IPS-20b (cell line): ENCODE results near the gene PGLYRP3.

Experiments
- H3K27ac ChIP-seq: one replicate; pipeline ENCODE4 v1.5.1; 2013; ENCODE audit warnings: low read length
- H3K27me3 ChIP-seq: 2 replicates; pipeline ENCODE4 v1.6.1; 2013; ENCODE audit warnings: mild to moderate bottlenecking, low read length, inconsistent platforms; ENCODE audit not compliant: insufficient read depth
- H3K36me3 ChIP-seq: 2 replicates; pipeline ENCODE4 v1.6.1; 2013; ENCODE audit warnings: low read depth, mild to moderate bottlenecking, inconsistent platforms, low read length, moderate library complexity; ENCODE audit not compliant: insufficient read depth
- H3K4me1 ChIP-seq: 2 replicates; pipeline ENCODE4 v1.6.1; 2013; ENCODE audit warnings: mild to moderate bottlenecking, control low read depth, inconsistent platforms, low read length, moderate library complexity; ENCODE audit not compliant: insufficient read depth
- H3K4me3 ChIP-seq: 2 replicates; pipeline ENCODE4 v1.5.1; 2013; ENCODE audit warnings: mild to moderate bottlenecking, low read length, inconsistent platforms
- H3K9ac ChIP-seq: 2 replicates; pipeline ENCODE4 v1.6.1; 2013; ENCODE audit warnings: low read depth, mild to moderate bottlenecking, inconsistent platforms, low read length, moderate library complexity
- H3K9me3 ChIP-seq: 2 replicates; pipeline ENCODE4 v1.6.1; 2013; ENCODE audit warnings: mild to moderate bottlenecking, low read depth, low read length, inconsistent platforms; ENCODE audit not compliant: insufficient read depth

Gene PGLYRP3

DNA sequence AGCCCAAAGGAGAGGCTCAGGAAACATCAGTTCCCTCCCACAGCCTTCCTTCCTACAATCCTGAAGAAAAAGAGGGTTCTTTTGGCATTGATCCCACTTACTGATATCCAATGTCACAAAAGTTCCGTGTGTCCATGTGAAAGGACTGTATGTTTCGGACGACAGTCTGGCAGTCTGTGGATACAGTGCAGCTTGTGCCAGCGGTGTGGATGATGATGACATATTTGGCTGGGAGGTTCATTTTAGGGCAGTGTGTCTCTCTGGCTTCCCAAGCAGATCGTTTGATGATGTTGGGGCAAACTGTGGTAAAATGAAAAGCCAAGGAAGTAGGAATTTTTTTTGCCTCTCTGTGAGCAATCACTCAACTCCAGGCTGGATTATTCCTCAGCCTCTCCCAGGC, 10.4 kb downstream of the PGLYRP3 start:
- Histone ChIP-seq H3K9ac (no peak overlapping the region), H3K4me3 (no peak overlapping the region), H3K36me3 (no peaks in the 10 kb centered on the region), H3K27ac (no peak overlapping the region), H3K9me3 (no peaks in the 10 kb centered on the region), H3K27me3 (peaks cover 8% of the 10 kb centered on the region; the same call in 1 of the 2 replicates), H3K4me1 (no peaks in the 10 kb centered on the region)

DNA sequence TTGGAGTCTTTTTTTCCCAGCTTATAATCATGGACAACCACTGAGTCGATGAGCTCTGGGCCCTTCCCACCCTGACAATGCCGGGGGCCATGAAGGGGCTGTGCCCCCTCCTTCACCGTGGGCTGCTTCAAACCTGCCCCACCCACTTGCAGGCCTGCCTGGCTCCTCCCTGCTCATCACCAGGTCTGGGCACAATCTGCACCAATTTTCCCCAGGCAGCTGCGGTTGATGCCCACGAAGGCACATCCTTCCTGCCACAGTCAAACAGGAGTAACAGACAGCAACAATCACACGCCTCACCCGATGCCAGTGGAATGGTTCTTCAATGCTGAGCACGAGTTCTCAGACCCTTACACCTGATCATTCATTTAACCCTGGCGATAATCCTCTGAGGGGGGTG, 18.9 kb downstream of the PGLYRP3 start:
- no peaks in the 10 kb centered on the region for H3K4me1 ChIP-seq
- H3K4me3 ChIP-seq: no peak overlapping the region
- H3K36me3 ChIP-seq: no peaks in the 10 kb centered on the region
- no peaks in the 10 kb centered on the region for H3K9me3 ChIP-seq
- no peak overlapping the region for H3K27ac ChIP-seq
- no peaks in the 10 kb centered on the region for H3K27me3 ChIP-seq
- no peak overlapping the region for H3K9ac ChIP-seq

DNA sequence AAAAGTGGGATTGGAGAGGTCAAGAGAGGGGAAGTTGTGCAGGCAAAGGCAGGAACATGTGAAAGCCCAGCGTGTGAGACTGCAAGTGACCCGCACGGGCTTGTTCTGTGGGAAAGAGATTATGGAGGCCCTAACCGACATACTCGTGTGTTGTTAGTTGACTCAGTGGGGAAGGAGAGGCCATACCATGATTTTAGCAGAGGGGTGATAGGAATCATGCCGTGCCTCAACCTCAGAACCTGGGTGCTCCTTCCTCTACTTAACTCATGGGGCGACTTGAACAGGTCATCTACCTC, 19.3 kb downstream of the PGLYRP3 start:
- no peaks in the 10 kb centered on the region for H3K9me3 ChIP-seq
- H3K27me3 ChIP-seq: no peaks in the 10 kb centered on the region
- no peaks in the 10 kb centered on the region for H3K4me1 ChIP-seq
- H3K36me3 ChIP-seq: no peaks in the 10 kb centered on the region
- H3K4me3 ChIP-seq: no peak overlapping the region
- no peak overlapping the region for H3K27ac ChIP-seq
- no peak overlapping the region for H3K9ac ChIP-seq

- Histone ChIP-seq H3K9ac (no peak overlapping the region), H3K9me3 (no peaks in the 10 kb centered on the region), H3K27me3 (no peaks in the 10 kb centered on the region), H3K36me3 (no peaks in the 10 kb centered on the region), H3K4me3 (no peak overlapping the region), H3K4me1 (no peaks in the 10 kb centered on the region), H3K27ac (no peak overlapping the region)
Measured at GRCh38 chr1:153292740-153293479, 19.8 kb downstream of the PGLYRP3 start.

GRCh38 chr1:153292185-153292584, 20.6 kb downstream of the PGLYRP3 start:
- Histone ChIP-seq H3K27ac (no peak overlapping the region), H3K4me1 (no peaks in the 10 kb centered on the region), H3K9ac (no peak overlapping the region), H3K36me3 (no peaks in the 10 kb centered on the region), H3K4me3 (no peak overlapping the region), H3K27me3 (no peaks in the 10 kb centered on the region), H3K9me3 (no peaks in the 10 kb centered on the region)

DNA sequence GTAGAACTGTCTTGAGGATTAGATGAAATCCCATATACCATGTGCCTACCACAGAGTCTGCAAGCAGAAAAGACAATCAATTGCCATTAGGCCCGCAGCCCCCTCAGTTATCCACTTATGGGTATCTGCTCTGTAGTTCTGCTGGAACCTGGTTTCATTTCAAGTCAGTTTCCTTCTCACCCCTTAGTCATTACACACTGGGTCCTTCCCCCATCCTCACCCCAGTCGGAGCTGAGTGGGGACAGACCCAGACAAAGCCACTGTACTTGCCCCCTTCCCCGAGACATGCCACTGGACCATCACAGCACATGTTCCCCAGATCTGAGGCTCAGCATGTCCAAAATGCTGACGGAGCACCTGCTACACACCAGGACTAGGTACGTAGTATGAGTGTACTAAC, 21.2 kb downstream of the PGLYRP3 start:
- H3K4me1 ChIP-seq: no peaks in the 10 kb centered on the region
- no peaks in the 10 kb centered on the region for H3K27me3 ChIP-seq
- H3K36me3 ChIP-seq: no peaks in the 10 kb centered on the region
- H3K9ac ChIP-seq: no peak overlapping the region
- no peaks in the 10 kb centered on the region for H3K9me3 ChIP-seq
- no peak overlapping the region for H3K27ac ChIP-seq
- no peak overlapping the region for H3K4me3 ChIP-seq

DNA sequence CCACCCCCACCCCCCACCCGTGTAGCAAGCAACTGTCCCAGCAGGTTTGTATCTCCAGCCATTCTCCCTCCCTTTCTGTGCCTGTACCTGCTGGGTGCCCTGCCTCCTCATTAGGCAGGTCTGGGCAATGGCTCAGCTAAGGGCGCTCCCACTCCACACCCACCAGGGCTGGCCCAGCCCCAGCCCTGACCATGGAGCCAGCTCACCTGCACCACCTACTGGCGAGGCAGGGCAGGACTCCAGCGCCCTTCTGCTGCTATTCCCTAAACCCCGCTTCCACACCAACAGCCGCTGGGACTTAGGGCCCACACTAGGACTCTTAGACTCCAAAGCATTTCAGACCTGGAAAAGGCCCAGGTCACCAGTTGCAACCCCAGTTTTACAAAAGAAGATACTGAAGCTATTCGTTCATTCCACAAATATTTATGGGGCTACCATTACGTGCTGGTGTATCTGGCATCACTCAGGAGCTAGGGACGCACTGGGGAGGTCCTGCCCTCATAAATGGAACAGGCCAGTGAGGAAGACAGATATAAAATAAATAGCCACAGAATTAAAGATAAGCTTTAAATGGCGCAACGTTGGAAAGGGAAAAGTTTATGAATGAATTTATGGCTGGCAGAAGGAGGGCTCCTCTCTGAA, 24.0 kb downstream of the PGLYRP3 start:
- Histone ChIP-seq H3K4me3 (no peak overlapping the region), H3K9me3 (no peaks in the 10 kb centered on the region), H3K9ac (no peak overlapping the region), H3K4me1 (no peaks in the 10 kb centered on the region), H3K36me3 (no peaks in the 10 kb centered on the region), H3K27me3 (no peaks in the 10 kb centered on the region), H3K27ac (no peak overlapping the region)

- H3K27me3 ChIP-seq: peaks cover 11% of the 10 kb centered on the region; the same call in 1 of the 2 replicates
- H3K27ac ChIP-seq: no peak overlapping the region
- H3K9ac ChIP-seq: no peak overlapping the region
- H3K4me1 ChIP-seq: peaks cover 3% of the 10 kb centered on the region; the same call in 1 of the 2 replicates
- no peaks in the 10 kb centered on the region for H3K9me3 ChIP-seq
- no peak overlapping the region for H3K4me3 ChIP-seq
- H3K36me3 ChIP-seq: no peaks in the 10 kb centered on the region
Measured at GRCh38 chr1:153277852-153278251, 34.9 kb downstream of the PGLYRP3 start.

DNA sequence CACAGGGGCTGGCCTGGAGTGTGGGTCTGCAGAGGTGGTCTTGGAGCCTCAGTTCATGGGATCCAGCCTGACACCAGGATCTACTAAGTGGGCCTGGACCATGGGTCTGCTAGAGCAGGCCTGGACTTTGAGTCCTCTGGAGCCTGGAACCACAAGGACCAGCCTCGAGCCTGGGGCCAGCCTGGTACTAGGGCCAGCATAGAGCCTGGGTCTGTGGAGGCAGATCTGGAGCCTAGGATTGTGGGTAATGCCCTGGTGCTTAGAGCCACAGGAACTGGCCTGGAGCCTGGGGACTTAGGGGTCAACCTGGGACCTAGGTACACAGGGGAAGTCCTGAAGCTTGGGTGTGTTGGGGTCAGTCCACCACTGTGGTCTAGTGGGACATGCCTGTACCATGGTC, 40.6 kb downstream of the PGLYRP3 start:
- no peak overlapping the region for H3K27ac ChIP-seq

DNA sequence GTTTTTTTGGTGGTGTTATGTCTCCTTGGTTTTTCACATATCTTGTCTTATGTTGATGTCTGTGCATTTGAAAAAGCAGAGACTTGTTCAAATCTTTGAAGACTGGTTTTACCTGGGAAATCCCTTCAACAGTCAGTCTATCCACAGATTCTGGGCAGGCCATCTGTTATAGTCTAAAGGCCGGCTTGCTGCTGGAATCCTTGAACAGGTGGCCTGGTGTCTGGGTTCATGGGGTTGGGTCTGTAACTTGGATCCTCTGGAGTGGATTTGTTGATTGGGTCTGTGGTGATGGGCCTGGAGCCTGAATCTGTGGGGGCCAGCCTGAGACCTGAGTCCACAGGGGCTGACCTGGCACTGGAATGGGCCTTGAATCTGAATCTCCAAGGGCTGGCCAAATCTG, 41.0 kb downstream of the PGLYRP3 start:
- H3K4me1 ChIP-seq: peaks cover 3% of the 10 kb centered on the region; the same call in 1 of the 2 replicates
- no peaks in the 10 kb centered on the region for H3K9me3 ChIP-seq
- no peak overlapping the region for H3K4me3 ChIP-seq
- no peak overlapping the region for H3K9ac ChIP-seq
- no peaks in the 10 kb centered on the region for H3K27me3 ChIP-seq
- no peaks in the 10 kb centered on the region for H3K36me3 ChIP-seq
- H3K27ac ChIP-seq: no peak overlapping the region

More for the DNA sequence above, 40.6 kb downstream of the PGLYRP3 start:
- Histone ChIP-seq H3K4me1 (peaks cover 3% of the 10 kb centered on the region; the same call in 1 of the 2 replicates), H3K4me3 (no peak overlapping the region), H3K9ac (no peak overlapping the region), H3K36me3 (no peaks in the 10 kb centered on the region), H3K27me3 (no peaks in the 10 kb centered on the region), H3K9me3 (no peaks in the 10 kb centered on the region)

DNA sequence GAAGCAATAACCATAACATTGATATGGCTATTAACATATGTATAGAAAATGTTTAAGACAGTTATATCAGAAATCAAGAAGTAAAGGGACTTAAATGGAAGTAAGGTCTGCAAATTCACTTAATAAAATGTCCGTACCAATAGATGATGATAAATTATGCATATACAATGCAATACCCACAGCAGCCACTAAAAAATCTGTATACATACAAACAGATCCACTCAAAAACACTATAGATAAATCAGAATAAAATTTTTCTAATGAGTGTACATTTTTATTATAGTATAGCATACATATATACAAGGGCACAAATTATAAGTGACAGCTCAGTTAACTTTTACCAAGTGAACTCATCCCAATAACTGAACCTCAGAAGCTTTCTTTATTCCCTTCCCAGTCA, 47.3 kb downstream of the PGLYRP3 start:
- no peak overlapping the region for H3K4me3 ChIP-seq
- H3K4me1 ChIP-seq: no peaks in the 10 kb centered on the region; the same call in 1 of the 2 replicates
- H3K27me3 ChIP-seq: peaks cover 47% of the 10 kb centered on the region
- H3K9me3 ChIP-seq: no peaks in the 10 kb centered on the region
- no peak overlapping the region for H3K27ac ChIP-seq
- H3K36me3 ChIP-seq: no peaks in the 10 kb centered on the region
- no peak overlapping the region for H3K9ac ChIP-seq

GRCh38 chr1:153262462-153263157, 50.1 kb downstream of the PGLYRP3 start:
- peaks cover 76% of the 10 kb centered on the region for H3K27me3 ChIP-seq
- H3K9me3 ChIP-seq: no peaks in the 10 kb centered on the region
- 0 out of 2 replicates have a peak overlapping the region, but pooled peaks have one; percentile 76 for H3K4me3 ChIP-seq
- H3K9ac ChIP-seq: no peak overlapping the region
- no peaks in the 10 kb centered on the region for H3K36me3 ChIP-seq
- H3K4me1 ChIP-seq: no peaks in the 10 kb centered on the region; the same call in 1 of the 2 replicates
- no peak overlapping the region for H3K27ac ChIP-seq
